Uterus (tissue), 4 donors: ENCODE measurements around the gene PTPRF. TPM values are rescaled to one million over a fixed set of nuclear protein-coding genes. Genes with fewer than 3 reads are reported as not detected.

Experiments used
- DNase-seq, 2 donors: peaks; one replicate each; pipeline ENCODE4 v3.0.0-alpha.2; 2019 to 2020
- H3K27ac ChIP-seq, 2 donors: fragments of 200-600 bp; sonication (generic); 1 replicate in 1 of 2; 2 replicates in 1 of 2; pipeline ENCODE4 v1.5.1; 2016 to 2018
- H3K27me3 ChIP-seq, 2 donors: fragments of 200-600 bp; sonication (generic); one replicate each; pipeline ENCODE4 v1.5.1; 2018 to 2019; ENCODE audit warnings: control low read depth in 1 of 2
- H3K36me3 ChIP-seq, 2 donors: fragments of 200-600 bp; sonication (generic); one replicate each; pipeline ENCODE4 v1.5.1; 2019; ENCODE audit warnings: control low read depth in 1 of 2
- H3K4me1 ChIP-seq, 2 donors: fragments of 200-600 bp; sonication (generic); one replicate each; pipeline ENCODE4 v1.5.1; 2018 to 2019; ENCODE audit warnings: control low read depth in 1 of 2
- H3K4me3 ChIP-seq, 2 donors: fragments of 200-600 bp; sonication (generic); 1 replicate in 1 of 2; 2 replicates in 1 of 2; pipeline ENCODE4 v1.5.1; 2018 to 2019; ENCODE audit warnings: mild to moderate bottlenecking in 1 of 2
- H3K9me3 ChIP-seq, 2 donors: fragments of 200-600 bp; sonication (generic); one replicate each; pipeline ENCODE4 v1.5.1; 2019; ENCODE audit warnings: control low read depth in 1 of 2
- CTCF ChIP-seq, 4 experiments: fragments of 200-600 bp in 2 of 4; fragments of 450-650 bp in 2 of 4; sonication (generic) in 2 of 4; IDR thresholded peaks; one replicate each; pipeline ENCODE4 v1.5.1; 2016 to 2019; ENCODE audit warnings: antibody characterized with exemption in 4 of 4, mild to moderate bottlenecking in 2 of 4, moderate library complexity in 1 of 4
- POLR2A ChIP-seq, 2 donors: fragments of 450-650 bp; IDR thresholded peaks; one replicate each; pipeline ENCODE4 v1.6.1; 2016; ENCODE audit warnings: antibody characterized with exemption in 2 of 2, mild to moderate bottlenecking in 1 of 2, moderate library complexity in 1 of 2
- intact Hi-C: fragments of 100-400 bp; cut with DNase I; formaldehyde crosslinking; loops from one replicate; pipeline ENCODE4 v1.15.1; 2023; ENCODE audit warnings: low total_unique reads
- total RNA-seq, 4 donors: library from RNA; depleted of rRNA in 3 of 4; stranded (reverse); fragments of >200 nt in 3 of 4; gene quantifications; one replicate each; pipeline versions ENCODE4 v1.1.0 to v1.2.4, GENCODE V29; 2014 to 2023
- donor health status: DM: yes; HTN: yes; CAD: no.

Gene PTPRF
- total RNA-seq, 4 donors from 2014 or later, result 24.7 to 172 (median 124) TPM

- TF ChIP-seq POLR2A (IDR thresholded peaks at IDR 0.05) (no peak), CTCF (IDR thresholded peaks at IDR 0.05) (no peak)
- intact Hi-C loops, result no loop called here
- no peak overlapping the region for H3K4me3 ChIP-seq
- H3K9me3 ChIP-seq, result no peaks in the 10 kb centered on the region
- H3K36me3 ChIP-seq, result no peaks in the 10 kb centered on the region
- DNase-seq, result no peak
- no peaks in the 10 kb centered on the region for H3K27me3 ChIP-seq
- H3K27ac ChIP-seq, result no peak overlapping the region
- no peaks in the 10 kb centered on the region for H3K4me1 ChIP-seq
Observed at GRCh38 chr1:43586136-43586731, 55.6 kb downstream of the PTPRF start.

- no peak for TF ChIP-seq CTCF (IDR thresholded peaks at IDR 0.05)
- TF ChIP-seq POLR2A (IDR thresholded peaks at IDR 0.05), result no peak
- H3K36me3 ChIP-seq, result no peaks in the 10 kb centered on the region
- intact Hi-C loops, result no loop called here
Observed at GRCh38 chr1:43587001-43587400, 56.3 kb downstream of the PTPRF start.

GRCh38 chr1:43587594-43587993 is 56.9 kb downstream of the PTPRF start:
- intact Hi-C loops, result no loop called here
- Histone ChIP-seq H3K27ac (no peak overlapping the region), H3K27me3 (no peaks in the 10 kb centered on the region), H3K36me3 (no peaks in the 10 kb centered on the region), H3K4me3 (no peak overlapping the region), H3K4me1 (no peaks in the 10 kb centered on the region), H3K9me3 (no peaks in the 10 kb centered on the region)
- no peak for DNase-seq
- TF ChIP-seq CTCF (IDR thresholded peaks at IDR 0.05) (no peak), POLR2A (IDR thresholded peaks at IDR 0.05) (no peak)

More at GRCh38 chr1:43587001-43587400, 56.3 kb downstream of the PTPRF start:
- no peaks in the 10 kb centered on the region for H3K9me3 ChIP-seq
- no peak overlapping the region for H3K4me3 ChIP-seq
- DNase-seq, result no peak
- no peak overlapping the region for H3K27ac ChIP-seq
- no peaks in the 10 kb centered on the region for H3K27me3 ChIP-seq
- H3K4me1 ChIP-seq, result no peaks in the 10 kb centered on the region

GRCh38 chr1:43588592-43588991 is 57.9 kb downstream of the PTPRF start:
- Histone ChIP-seq H3K9me3 (no peaks in the 10 kb centered on the region), H3K36me3 (no peaks in the 10 kb centered on the region), H3K27ac (no peak overlapping the region), H3K4me1 (no peaks in the 10 kb centered on the region), H3K27me3 (no peaks in the 10 kb centered on the region), H3K4me3 (no peak overlapping the region)
- intact Hi-C loops, result no loop called here
- no peak for DNase-seq
- TF ChIP-seq POLR2A (IDR thresholded peaks at IDR 0.05), result no peak
- no peak for TF ChIP-seq CTCF (IDR thresholded peaks at IDR 0.05)

GRCh38 chr1:43590388-43590925 is 59.8 kb downstream of the PTPRF start:
- no peaks in the 10 kb centered on the region for H3K36me3 ChIP-seq
- no peak overlapping the region for H3K27ac ChIP-seq
- no peaks in the 10 kb centered on the region for H3K27me3 ChIP-seq
- no peak overlapping the region for H3K4me3 ChIP-seq
- no peaks in the 10 kb centered on the region for H3K4me1 ChIP-seq
- H3K9me3 ChIP-seq, result no peaks in the 10 kb centered on the region
- TF ChIP-seq POLR2A (IDR thresholded peaks at IDR 0.05) (no peak), CTCF (IDR thresholded peaks at IDR 0.05) (no peak)
- no peak for DNase-seq
- intact Hi-C loops, result no loop called here
